ENCODE results near the gene SLC9A7. TPM values are rescaled to one million over a fixed set of nuclear protein-coding genes. Genes with fewer than 3 reads are reported as not detected.

SLC9A7 gene
- total RNA-seq, 1 donor: 46.6 TPM

- DNase-seq (ENCODE audit: low read depth): peak; percentile 44
- TF ChIP-seq CTCF (IDR thresholded peaks at IDR 0.05; ENCODE audit: insufficient read depth, low read depth, low read length): no peak
- no peak overlapping the region for H3K4me3 ChIP-seq (ENCODE audit: low read depth, low read length)
Observed at GRCh38 chrX:46630141-46630540, 128.8 kb downstream of the SLC9A7 start.

GRCh38 chrX:46628460-46629371 is 130.2 kb downstream of the SLC9A7 start:
- peak; percentile 60 for DNase-seq (ENCODE audit: low read depth)
- TF ChIP-seq CTCF (IDR thresholded peaks at IDR 0.05; ENCODE audit: insufficient read depth, low read depth, low read length): no peak
- H3K4me3 ChIP-seq (ENCODE audit: low read depth, low read length): no peak overlapping the region

- no peak for DNase-seq (ENCODE audit: low read depth)
- no peak overlapping the region for H3K4me3 ChIP-seq (ENCODE audit: low read depth, low read length)
- no peak for TF ChIP-seq CTCF (IDR thresholded peaks at IDR 0.05; ENCODE audit: insufficient read depth, low read depth, low read length)
Observed at GRCh38 chrX:46627711-46628419, 131.1 kb downstream of the SLC9A7 start.

GRCh38 chrX:46627062-46627461 is 131.9 kb downstream of the SLC9A7 start:
- TF ChIP-seq CTCF (IDR thresholded peaks at IDR 0.05; ENCODE audit: insufficient read depth, low read depth, low read length): no peak
- no peak overlapping the region for H3K4me3 ChIP-seq (ENCODE audit: low read depth, low read length)
- peak; percentile 18 for DNase-seq (ENCODE audit: low read depth)

GRCh38 chrX:46626566-46626965 is 132.4 kb downstream of the SLC9A7 start:
- no peak for TF ChIP-seq CTCF (IDR thresholded peaks at IDR 0.05; ENCODE audit: insufficient read depth, low read depth, low read length)
- no peak for DNase-seq (ENCODE audit: low read depth)
- no peak overlapping the region for H3K4me3 ChIP-seq (ENCODE audit: low read depth, low read length)

- no peak for TF ChIP-seq CTCF (IDR thresholded peaks at IDR 0.05; ENCODE audit: insufficient read depth, low read depth, low read length)
- no peak overlapping the region for H3K4me3 ChIP-seq (ENCODE audit: low read depth, low read length)
- no peak for DNase-seq (ENCODE audit: low read depth)
Observed at GRCh38 chrX:46624090-46624786, 134.7 kb downstream of the SLC9A7 start.
